NB4 (cell line): Measurements from ENCODE around the gene STX11.

Experiments used
- CTCF ChIP-seq: IDR thresholded peaks from one replicate; pipeline ENCODE4 v1.5.1; 2012; ENCODE audit warnings: low read depth, low read length
- MAX ChIP-seq: IDR thresholded peaks from 2 replicates; pipeline ENCODE4 v1.6.1; 2011; ENCODE audit warnings: low read depth, low read length
- MYC ChIP-seq: IDR thresholded peaks from 2 replicates; pipeline ENCODE4 v1.6.1; 2011; ENCODE audit warnings: low read depth, low read length
- POLR2A ChIP-seq: IDR thresholded peaks from 2 replicates; pipeline ENCODE4 v1.6.1; 2011; ENCODE audit warnings: mild to moderate bottlenecking; ENCODE audit not compliant: insufficient read length; ENCODE audit errors: extremely low read depth

DNA sequence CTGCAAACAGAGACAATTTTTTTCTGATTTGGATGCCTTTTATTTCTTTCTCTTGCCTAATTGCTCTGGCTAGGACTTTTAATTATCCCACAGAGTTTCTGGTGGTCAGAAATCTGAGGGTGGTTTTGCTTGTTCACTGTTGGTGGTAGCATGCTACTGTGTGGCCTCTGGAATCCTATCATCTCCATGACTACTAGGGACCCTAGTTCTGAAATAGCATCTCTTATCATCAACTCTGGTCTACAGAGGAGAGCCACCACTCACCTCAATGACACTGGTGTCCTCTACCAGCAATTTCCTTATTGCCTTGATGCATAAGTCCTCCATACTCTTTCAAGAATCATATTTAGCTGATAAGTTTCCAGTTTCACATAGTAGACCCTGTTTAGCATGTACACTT lies 27.5 kb upstream of the STX11 start:
- TF ChIP-seq POLR2A: no peak
- no peak for TF ChIP-seq CTCF
- TF ChIP-seq MAX: no peak
- TF ChIP-seq MYC: no peak
